ENCODE measurements around the gene MT1G. TPM values are rescaled to one million over a fixed set of nuclear protein-coding genes. Genes with fewer than 3 reads are reported as not detected.

The MT1G gene
- total RNA-seq, 1 donor from 2014 or later: 1.3 TPM

GRCh38 chr16:56645311-56645710 is 22.6 kb downstream of the MT1G start:
- DNase-seq (no peak), ATAC-seq (ENCODE audit: poor library complexity) (no peak)
- intact Hi-C loops (cut with DNase I): no loop called here

- DNase-seq: no peak
- ATAC-seq (ENCODE audit: poor library complexity): no peak
- intact Hi-C loops (cut with DNase I): no loop called here
These were observed 24.0 kb downstream of the MT1G start for GRCh38 chr16:56643833-56644232.

- intact Hi-C loops (cut with DNase I): no loop called here
- ATAC-seq (ENCODE audit: poor library complexity) (peak; percentile 88), DNase-seq (peak; percentile 85)
These were observed 24.6 kb downstream of the MT1G start for GRCh38 chr16:56643080-56643778.

GRCh38 chr16:56641166-56641565 is 26.7 kb downstream of the MT1G start:
- intact Hi-C loops (cut with DNase I): no loop called here

GRCh38 chr16:56640076-56640475 is 27.8 kb downstream of the MT1G start:
- no peak for DNase-seq
- intact Hi-C loops (cut with DNase I): no loop called here
- ATAC-seq (ENCODE audit: poor library complexity): no peak

More at GRCh38 chr16:56641166-56641565, 26.7 kb downstream of the MT1G start:
- DNase-seq (no peak), ATAC-seq (ENCODE audit: poor library complexity) (no peak)

GRCh38 chr16:56639045-56639444 is 28.8 kb downstream of the MT1G start:
- DNase-seq (no peak), ATAC-seq (ENCODE audit: poor library complexity) (no peak)
- intact Hi-C loops (cut with DNase I): no loop called here

- DNase-seq: peak; percentile 90
- intact Hi-C loops (cut with DNase I): no loop called here
- ATAC-seq (ENCODE audit: poor library complexity): peak; percentile 94
These were observed 29.8 kb downstream of the MT1G start, which contains the start of gene MT1A for GRCh38 chr16:56637814-56638750. MT1A (plus strand) TSS chr16:56638666; CDS start chr16:56638739, 73 bp downstream.

GRCh38 chr16:56636616-56637413 is 31.1 kb downstream of the MT1G start:
- ATAC-seq (ENCODE audit: poor library complexity) (no peak), DNase-seq (no peak)
- intact Hi-C loops (cut with DNase I): no loop called here

- DNase-seq (no peak), ATAC-seq (ENCODE audit: poor library complexity) (no peak)
- intact Hi-C loops (cut with DNase I): no loop called here
These were observed 32.4 kb downstream of the MT1G start for GRCh38 chr16:56635441-56635967.

- ATAC-seq (ENCODE audit: poor library complexity): no peak
- intact Hi-C loops (cut with DNase I): no loop called here
- DNase-seq: no peak
These were observed 33.0 kb downstream of the MT1G start for GRCh38 chr16:56634715-56635440.

- intact Hi-C loops (cut with DNase I): no loop called here
- DNase-seq: no peak
- no peak for ATAC-seq (ENCODE audit: poor library complexity)
These were observed 34.3 kb downstream of the MT1G start for GRCh38 chr16:56633535-56633934.

GRCh38 chr16:56632848-56633365 is 35.0 kb downstream of the MT1G start:
- no peak for DNase-seq
- ATAC-seq (ENCODE audit: poor library complexity): no peak
- intact Hi-C loops (cut with DNase I): no loop called here

GRCh38 chr16:56632156-56632847 is 35.6 kb downstream of the MT1G start, which contains the start of gene MT1M:
MT1M (plus strand) TSS chr16:56632659; CDS start chr16:56632732, 73 bp downstream.
- ATAC-seq (ENCODE audit: poor library complexity) (peak; percentile 86), DNase-seq (peak; percentile 86)
- intact Hi-C loops (cut with DNase I): no loop called here

GRCh38 chr16:56631832-56632155 is 36.1 kb downstream of the MT1G start:
- no peak for DNase-seq
- ATAC-seq (ENCODE audit: poor library complexity): no peak
- intact Hi-C loops (cut with DNase I): no loop called here

- no peak for DNase-seq
- ATAC-seq (ENCODE audit: poor library complexity): no peak
- intact Hi-C loops (cut with DNase I): no loop called here
These were observed 36.7 kb downstream of the MT1G start for GRCh38 chr16:56631197-56631596.

GRCh38 chr16:56630134-56630533 is 37.7 kb downstream of the MT1G start:
- ATAC-seq (ENCODE audit: poor library complexity) (no peak), DNase-seq (no peak)
- intact Hi-C loops (cut with DNase I): no loop called here

- intact Hi-C loops (cut with DNase I): no loop called here
- ATAC-seq (ENCODE audit: poor library complexity) (no peak), DNase-seq (no peak)
These were observed 38.3 kb downstream of the MT1G start for GRCh38 chr16:56629531-56629930.

All from Right ventricle myocardium superior (tissue), 1 donor.